AG09319 (cell line): ENCODE results near the gene SEPTIN12.

Experiments used
- DNase-seq: peaks from one replicate; pipeline ENCODE4 v3.0.0-alpha.2; 2010; ENCODE audit warnings: low read depth; ENCODE audit errors: extremely low read depth
- CTCF ChIP-seq: IDR thresholded peaks from 2 replicates; pipeline ENCODE4 v1.5.1; 2011; ENCODE audit warnings: low read depth, mild to moderate bottlenecking, inconsistent platforms, low read length, moderate library complexity

SEPTIN12 gene

GRCh38 chr16:4797805-4798252, 9.7 kb upstream of the SEPTIN12 start:
- TF ChIP-seq CTCF = no peak
- DNase-seq = no peak

GRCh38 chr16:4796982-4797804, 9.0 kb upstream of the SEPTIN12 start:
- TF ChIP-seq CTCF = no peak
- no peak for DNase-seq

- DNase-seq = no peak
These were observed 7.9 kb upstream of the SEPTIN12 start for GRCh38 chr16:4795828-4796572.

GRCh38 chr16:4795181-4795827, 7.2 kb upstream of the SEPTIN12 start, which contains the start of gene SMIM22:
SMIM22 (plus strand) TSS chr16:4795369; CDS start chr16:4795735, 366 bp downstream.
- no peak for TF ChIP-seq CTCF
- DNase-seq = no peak

More at GRCh38 chr16:4795828-4796572, 7.9 kb upstream of the SEPTIN12 start:
- no peak for TF ChIP-seq CTCF

GRCh38 chr16:4792951-4793513, 4.9 kb upstream of the SEPTIN12 start:
- no peak for DNase-seq
- TF ChIP-seq CTCF = no peak

GRCh38 chr16:4790871-4791270, 2.7 kb upstream of the SEPTIN12 start:
- no peak for DNase-seq
- TF ChIP-seq CTCF = no peak

GRCh38 chr16:4790261-4790660, 2.1 kb upstream of the SEPTIN12 start:
- no peak for TF ChIP-seq CTCF
- DNase-seq = no peak
